HG03457 (cell line): ENCODE measurements around the gene RPS15.
"Not testable (repeated sequence)": the region's sequence is repeated elsewhere in the genome, so short reads cannot be mapped to it uniquely, and the experiment has no call there.

Source experiments
- ATAC-seq: cut with Tn5 transposase; IDR thresholded peaks from one replicate; pipeline ENCODE4 v1.9.1; 2021; ENCODE audit warnings: moderate number of reproducible peaks; ENCODE audit not compliant: unreplicated experiment

The RPS15 gene

GRCh38 chr19:1418951-1419738, 19.1 kb upstream of the RPS15 start:
- no peak for ATAC-seq

GRCh38 chr19:1420085-1420484, 18.1 kb upstream of the RPS15 start:
- ATAC-seq, result not testable (repeated sequence)

DNA sequence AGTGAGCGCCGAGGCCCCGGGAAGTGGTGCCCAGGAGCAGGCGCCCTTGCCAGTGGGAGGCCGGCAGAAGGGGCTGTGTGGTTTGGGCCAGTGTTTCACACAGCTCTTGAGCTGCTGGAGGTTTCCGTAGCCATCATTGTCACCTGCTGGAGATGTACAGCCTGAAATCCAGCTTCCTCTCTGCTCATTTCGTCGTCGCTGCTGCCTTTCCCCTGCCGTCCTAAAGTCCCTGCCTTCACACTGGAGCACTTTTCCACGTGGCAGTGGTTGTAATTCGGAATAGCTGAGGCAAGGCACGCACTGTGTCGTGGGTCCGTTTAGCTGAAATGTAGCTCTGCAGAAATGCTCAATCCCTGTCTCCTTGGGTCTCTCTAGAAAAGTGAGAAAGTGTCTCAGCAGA, 17.6 kb upstream of the RPS15 start:
- no peak for ATAC-seq

DNA sequence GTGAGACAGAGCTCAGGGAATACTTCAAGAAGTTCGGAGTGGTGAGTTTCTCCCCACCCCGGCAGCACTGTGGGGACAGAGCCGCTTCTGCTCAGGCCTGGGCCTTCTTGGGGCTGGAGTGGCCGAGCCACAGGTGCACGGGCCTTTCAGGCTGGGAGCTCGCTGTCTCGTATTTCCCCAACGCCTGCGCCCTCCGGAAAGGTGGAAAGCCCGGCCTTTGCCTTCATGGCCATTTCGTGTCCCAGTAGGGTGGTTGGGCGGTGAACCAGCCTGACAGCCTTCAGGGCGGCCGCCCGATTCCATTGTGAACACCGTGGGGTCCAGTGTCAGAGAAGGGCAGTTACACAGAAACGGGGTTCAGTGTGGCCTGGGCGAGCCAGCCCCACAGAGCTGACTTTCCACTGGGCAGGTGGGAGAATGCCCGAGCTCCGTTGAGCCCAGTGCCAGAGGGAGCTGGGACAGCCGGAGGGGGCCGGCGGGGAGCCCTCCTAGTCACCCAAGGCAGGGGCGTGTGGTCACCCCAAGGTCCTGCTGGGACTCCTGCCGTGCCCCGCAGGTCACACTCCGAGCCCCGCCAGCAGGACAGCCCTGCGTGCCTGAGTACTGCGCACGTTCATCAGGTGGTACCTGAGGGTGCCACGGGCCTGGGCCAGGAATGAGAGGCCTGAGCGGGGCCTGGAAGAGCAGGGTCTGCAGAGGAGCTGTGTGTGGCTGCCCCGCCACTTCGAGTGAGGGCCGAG, 16.8 kb upstream of the RPS15 start:
- ATAC-seq, result no peak

GRCh38 chr19:1421958-1422305, 16.3 kb upstream of the RPS15 start:
- no peak for ATAC-seq

- no peak for ATAC-seq
These were observed 15.8 kb upstream of the RPS15 start for GRCh38 chr19:1422360-1422759.

- no peak for ATAC-seq
These were observed 15.3 kb upstream of the RPS15 start for GRCh38 chr19:1422943-1423342.

DNA sequence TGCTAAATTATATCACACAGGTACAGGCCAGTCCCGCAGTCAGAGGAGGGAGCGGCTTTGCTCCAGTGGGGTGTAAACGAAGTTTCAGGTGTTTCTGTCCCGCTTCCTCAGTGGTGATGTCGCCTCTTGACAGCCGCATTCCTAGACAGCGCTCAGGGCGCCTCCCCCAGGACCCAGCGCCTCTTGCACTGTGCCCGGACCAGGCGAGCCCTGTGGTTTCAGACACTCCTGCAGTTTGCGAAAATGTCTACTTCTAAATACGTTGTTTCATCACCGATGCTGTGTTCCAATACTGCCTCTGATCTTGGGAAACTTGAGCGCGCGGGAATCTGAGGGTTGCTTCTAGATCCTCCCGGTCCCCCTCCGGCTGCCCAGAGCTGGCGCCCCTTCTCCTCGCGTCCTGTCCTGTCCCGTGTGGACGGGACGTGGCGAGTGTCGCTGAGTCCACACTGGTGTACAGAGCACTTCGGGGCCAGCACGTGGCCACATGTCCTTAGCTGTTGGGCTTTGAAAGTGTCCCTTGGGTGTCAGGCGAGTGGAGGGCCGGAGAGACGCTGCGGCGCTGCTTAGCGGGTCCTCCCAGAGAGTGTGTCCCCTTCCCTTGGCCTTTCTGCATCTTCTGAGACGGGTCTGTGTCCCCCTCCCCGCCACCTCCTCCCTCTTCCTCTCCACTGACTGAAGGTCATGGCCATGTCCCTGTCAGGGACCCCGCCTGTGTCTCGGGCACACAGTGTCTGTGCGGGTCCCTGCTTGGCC, 14.6 kb upstream of the RPS15 start:
- no peak for ATAC-seq

DNA sequence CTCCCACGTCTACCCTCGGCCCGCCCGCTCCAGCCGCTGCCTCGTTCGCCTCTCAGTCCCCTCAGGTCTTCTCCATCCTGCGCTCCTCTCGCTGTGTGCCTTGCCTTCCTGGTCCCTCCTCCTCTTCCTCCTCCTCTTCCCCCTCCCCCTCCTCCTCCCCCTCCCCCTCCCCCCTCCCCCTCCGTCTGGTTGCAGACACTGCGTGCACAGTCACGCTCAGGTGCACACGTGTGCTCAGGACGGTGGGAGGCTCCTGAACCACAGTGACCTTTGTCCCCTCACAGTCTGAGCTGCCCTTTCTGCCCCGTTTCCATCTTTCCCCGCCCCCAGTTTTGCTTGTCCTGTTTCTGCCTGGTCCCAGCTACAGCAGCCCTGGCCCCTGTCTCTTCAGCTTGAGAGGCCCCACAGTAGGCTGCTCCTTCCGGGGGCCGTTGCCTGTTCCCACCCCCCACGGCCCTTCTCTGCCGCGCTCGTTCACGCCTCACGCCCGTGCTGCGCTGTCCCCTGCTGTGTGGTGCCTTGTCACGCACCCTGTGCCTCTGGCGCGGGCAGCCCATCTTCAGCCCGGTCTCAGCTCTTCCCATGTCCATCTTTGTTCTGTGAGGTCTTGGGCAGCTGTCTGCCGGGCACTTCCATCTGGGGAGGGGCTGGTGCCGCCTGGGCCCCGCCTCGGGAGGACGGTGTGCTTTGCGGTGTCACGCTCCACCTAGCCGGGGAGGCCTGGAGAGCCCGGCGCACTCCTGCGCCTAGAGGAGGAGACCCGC, 13.8 kb upstream of the RPS15 start:
- ATAC-seq, result no peak

DNA sequence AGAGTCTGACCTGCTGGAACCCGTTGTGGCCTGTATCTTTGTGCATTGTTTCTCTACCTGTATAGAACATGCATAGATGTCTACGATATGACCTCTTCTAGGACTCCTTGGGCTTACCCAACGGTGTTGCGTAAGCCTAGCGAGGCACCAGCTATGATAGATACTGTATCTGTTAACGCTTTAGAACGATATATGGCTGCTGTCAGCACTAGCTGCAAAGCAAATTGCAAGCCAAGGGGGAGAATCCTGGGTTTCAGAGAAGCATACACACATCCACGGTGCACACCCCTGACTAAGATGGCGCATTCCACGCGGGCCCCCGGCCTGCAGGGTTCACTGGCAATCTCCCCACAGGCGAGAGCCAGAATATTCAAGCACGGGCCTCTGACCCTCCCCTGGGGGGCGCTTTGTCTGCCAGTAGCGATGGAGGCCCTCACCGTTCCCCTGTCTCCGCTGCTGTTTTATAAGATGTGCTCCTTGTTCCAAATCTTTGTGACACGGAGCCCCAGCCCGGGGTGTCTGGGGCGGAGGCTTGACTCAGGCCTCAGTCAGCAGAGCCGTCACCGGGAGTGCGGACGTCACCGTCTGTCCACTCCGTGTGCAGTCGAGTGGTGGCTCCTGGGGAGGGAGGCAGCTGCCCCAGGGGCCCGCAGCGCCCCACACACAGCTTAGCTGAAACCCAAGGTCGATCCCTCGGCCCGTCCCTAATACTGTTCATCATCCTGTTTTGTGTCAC, 12.9 kb upstream of the RPS15 start:
- ATAC-seq, result no peak

DNA sequence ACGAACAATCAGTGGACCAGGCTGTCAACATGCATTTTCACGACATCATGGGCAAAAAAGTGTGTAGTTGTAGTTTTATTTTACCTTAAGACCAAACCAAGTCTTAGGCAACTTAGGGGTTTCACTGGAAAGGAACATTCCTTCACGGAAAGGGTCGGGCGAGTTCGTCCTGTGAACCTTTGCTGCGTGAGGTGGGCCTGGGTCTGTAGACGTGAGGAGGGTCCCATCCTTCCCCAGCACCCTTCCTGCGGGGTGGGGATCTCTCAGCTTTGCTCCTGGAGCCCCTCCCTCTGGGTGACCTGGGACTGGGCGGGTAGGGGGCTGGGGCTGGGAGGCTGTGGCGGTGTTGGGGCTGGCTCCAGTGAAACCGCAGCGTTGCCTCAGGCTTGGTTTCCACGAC, 12.3 kb upstream of the RPS15 start:
- ATAC-seq, result no peak

DNA sequence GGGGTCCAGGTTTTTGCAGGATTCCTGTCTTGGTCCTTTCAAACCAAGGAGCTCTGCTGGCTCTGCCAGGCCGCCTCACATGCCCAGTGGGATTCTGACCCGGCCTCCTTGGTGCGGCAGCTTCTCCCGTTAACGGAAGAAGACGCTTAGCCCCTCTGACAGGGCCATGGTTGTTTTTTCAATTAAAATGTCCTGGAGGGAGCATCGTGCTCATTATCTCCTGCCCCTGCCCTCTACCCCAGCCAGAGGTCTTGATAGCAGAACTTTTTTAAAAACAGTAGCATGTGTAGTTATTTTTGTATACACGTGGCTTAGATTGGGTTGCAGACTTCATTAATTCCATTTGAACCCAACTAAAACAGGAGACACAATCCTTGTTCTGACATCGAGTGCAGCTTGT, 11.5 kb upstream of the RPS15 start:
- no peak for ATAC-seq

DNA sequence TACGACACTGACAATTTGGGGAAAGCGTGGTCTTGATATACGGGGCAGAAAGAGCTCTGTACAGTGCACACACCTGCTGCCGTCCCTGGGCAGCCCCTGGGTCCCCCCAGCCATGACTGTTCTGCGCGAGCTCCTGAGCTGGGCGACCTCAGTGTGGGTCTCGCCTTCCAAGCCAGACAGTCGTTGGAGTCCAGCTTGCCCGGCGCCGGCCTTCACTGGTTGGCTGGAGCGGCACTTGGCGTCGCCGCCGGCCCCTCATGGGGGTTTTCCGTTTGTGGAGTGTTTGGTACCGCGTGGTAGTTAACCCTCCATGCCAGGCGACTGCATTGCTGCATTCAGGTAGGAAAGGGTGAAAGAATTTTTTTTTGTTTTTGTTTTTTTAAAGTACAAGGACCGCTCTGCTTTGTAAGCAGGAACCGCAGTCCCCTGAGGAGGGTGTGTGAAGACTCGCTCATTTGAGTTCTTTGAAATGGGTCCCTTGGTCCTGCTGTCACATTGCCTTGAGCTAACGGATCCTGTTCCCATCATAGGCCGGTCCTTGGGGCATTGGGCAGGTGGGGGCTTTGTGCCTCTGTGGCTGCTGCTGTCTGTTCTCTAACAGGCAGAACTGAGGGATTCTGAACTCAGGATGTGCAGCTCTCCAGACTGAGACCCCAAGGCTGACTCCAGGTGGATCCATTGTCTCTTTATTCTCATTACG, 10.8 kb upstream of the RPS15 start:
- no peak for ATAC-seq

DNA sequence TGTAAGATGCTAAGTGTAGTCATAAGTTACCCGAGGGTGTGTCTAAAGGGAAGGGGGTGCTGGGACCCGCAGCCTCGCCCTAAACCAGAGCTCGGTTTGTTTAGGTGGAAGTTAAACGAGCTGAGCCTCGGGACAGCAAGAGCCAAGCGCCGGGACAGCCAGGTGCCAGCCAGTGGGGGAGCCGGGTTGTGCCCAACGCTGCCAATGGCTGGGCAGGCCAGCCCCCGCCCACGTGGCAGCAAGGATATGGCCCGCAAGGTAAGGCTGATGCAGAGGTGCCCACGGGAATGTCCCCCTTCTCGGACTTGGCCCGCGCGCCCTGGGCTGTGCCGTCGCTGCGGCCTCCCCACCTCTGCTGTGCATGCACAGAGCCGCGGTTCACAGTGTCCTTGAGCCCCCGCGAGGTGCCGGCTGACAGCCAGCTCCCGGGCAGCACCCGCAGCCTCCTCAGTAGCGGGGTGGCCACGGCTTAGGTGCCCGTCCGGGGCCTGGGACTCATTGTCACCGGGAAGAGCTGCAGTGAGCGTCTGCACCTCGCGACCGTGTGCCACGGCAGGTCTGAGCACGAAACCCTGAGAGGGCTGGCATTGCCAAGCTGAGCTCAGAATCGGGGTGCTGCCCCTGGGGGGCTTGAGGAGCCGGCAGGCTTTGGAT, 9.3 kb upstream of the RPS15 start:
- no peak for ATAC-seq

- no peak for ATAC-seq
These were observed 8.4 kb upstream of the RPS15 start for GRCh38 chr19:1429750-1430149.

DNA sequence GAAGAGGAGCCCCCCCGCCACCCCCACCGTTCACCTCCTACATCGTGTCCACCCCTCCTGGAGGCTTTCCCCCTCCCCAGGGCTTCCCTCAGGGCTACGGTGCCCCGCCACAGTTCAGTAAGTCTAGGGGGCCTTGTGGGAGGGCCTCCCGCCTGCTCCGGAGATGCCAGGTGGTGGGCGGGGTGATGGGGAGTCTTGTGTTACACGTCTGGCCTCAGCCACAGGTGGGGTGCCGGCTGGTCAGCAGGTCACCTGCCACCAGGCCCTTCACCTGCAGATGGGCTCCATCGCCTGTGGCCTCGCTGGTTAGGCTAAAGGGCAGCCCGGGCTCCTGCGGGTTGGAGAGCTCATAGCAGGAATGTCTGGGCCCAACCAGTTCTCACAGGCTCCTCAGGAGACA, 8.0 kb upstream of the RPS15 start:
- no peak for ATAC-seq

- no peak for ATAC-seq
These were observed 6.3 kb upstream of the RPS15 start for GRCh38 chr19:1431759-1432506.

GRCh38 chr19:1432507-1432887, 5.7 kb upstream of the RPS15 start:
- no peak for ATAC-seq
